ENCODE measurements around the gene ADPRHL1. TPM values are rescaled to one million over a fixed set of nuclear protein-coding genes. Genes with fewer than 3 reads are reported as not detected.

ADPRHL1 gene
- total and polyA plus RNA-seq, 2 donors (not counting 1 experiment from before 2014, with no cell fraction given): 0.59 to 1.5 TPM

GRCh38 chr13:113361406-113361805 is 91.9 kb downstream of the ADPRHL1 start:
- H3K27ac ChIP-seq (ENCODE audit: insufficient read depth, low read length): no peak overlapping the region
- H2AFZ ChIP-seq (ENCODE audit: low read length): no peak overlapping the region
- H3K36me3 ChIP-seq (ENCODE audit: control insufficient read depth, insufficient read depth, low read length): no peaks in the 10 kb centered on the region
- no peak overlapping the region for H3K9ac ChIP-seq (ENCODE audit: insufficient read depth, low read length)
- no peak overlapping the region for H3K4me2 ChIP-seq (ENCODE audit: extremely low read depth, insufficient read depth, low read length)
- no peak for DNase-seq (ENCODE audit: low read depth in 2 of 2)
- TF ChIP-seq EZH2 (IDR thresholded peaks at IDR 0.05; ENCODE audit: low read length, missing control alignments): no peak
- TF ChIP-seq CTCF (conservative IDR thresholded peaks at IDR 0.05 in 1 of 2, IDR thresholded peaks at IDR 0.05 in 1 of 2; ENCODE audit: low read depth in 1 of 2, low read length in 2 of 2): no peak
- H3K9me3 ChIP-seq (ENCODE audit: control insufficient read depth, insufficient read depth, low read depth, low read length): no peaks in the 10 kb centered on the region
- no peaks in the 10 kb centered on the region for H4K20me1 ChIP-seq (ENCODE audit: control insufficient read depth, extremely low read depth, insufficient read depth, low read length)
- no peaks in the 10 kb centered on the region for H3K79me2 ChIP-seq (ENCODE audit: control insufficient read depth, insufficient read depth, low read length)
- H3K27me3 ChIP-seq (ENCODE audit: control insufficient read depth, insufficient read depth, low read length): peaks cover 8% of the 10 kb centered on the region
- H3K4me1 ChIP-seq (ENCODE audit: control insufficient read depth, extremely low read depth, insufficient read depth, low read length): no peaks in the 10 kb centered on the region
- no peak overlapping the region for H3K4me3 ChIP-seq (replicated peaks in 1 of 4; ENCODE audit: control extremely low read depth in 1 of 4, insufficient read depth in 1 of 4, low read depth in 3 of 4, low read length in 4 of 4)

- Histone ChIP-seq H3K4me3 (replicated peaks in 1 of 4; ENCODE audit: control extremely low read depth in 1 of 4, insufficient read depth in 1 of 4, low read depth in 3 of 4, low read length in 4 of 4) (no peak overlapping the region), H4K20me1 (ENCODE audit: control insufficient read depth, extremely low read depth, insufficient read depth, low read length) (no peaks in the 10 kb centered on the region), H3K4me2 (ENCODE audit: extremely low read depth, insufficient read depth, low read length) (no peak overlapping the region), H3K27me3 (ENCODE audit: control insufficient read depth, insufficient read depth, low read length) (peaks cover 8% of the 10 kb centered on the region), H3K79me2 (ENCODE audit: control insufficient read depth, insufficient read depth, low read length) (no peaks in the 10 kb centered on the region), H3K4me1 (ENCODE audit: control insufficient read depth, extremely low read depth, insufficient read depth, low read length) (no peaks in the 10 kb centered on the region), H3K9me3 (ENCODE audit: control insufficient read depth, insufficient read depth, low read depth, low read length) (no peaks in the 10 kb centered on the region), H3K27ac (ENCODE audit: insufficient read depth, low read length) (no peak overlapping the region), H2AFZ (ENCODE audit: low read length) (no peak overlapping the region), H3K9ac (ENCODE audit: insufficient read depth, low read length) (no peak overlapping the region), H3K36me3 (ENCODE audit: control insufficient read depth, insufficient read depth, low read length) (no peaks in the 10 kb centered on the region)
- no peak for DNase-seq (ENCODE audit: low read depth in 2 of 2)
- TF ChIP-seq EZH2 (IDR thresholded peaks at IDR 0.05; ENCODE audit: low read length, missing control alignments) (no peak), CTCF (conservative IDR thresholded peaks at IDR 0.05 in 1 of 2, IDR thresholded peaks at IDR 0.05 in 1 of 2; ENCODE audit: low read depth in 1 of 2, low read length in 2 of 2) (no peak)
Measured at GRCh38 chr13:113360446-113360845, 92.8 kb downstream of the ADPRHL1 start.

GRCh38 chr13:113359571-113359970 is 93.7 kb downstream of the ADPRHL1 start:
- Histone ChIP-seq H3K27ac (ENCODE audit: insufficient read depth, low read length) (no peak overlapping the region), H3K9me3 (ENCODE audit: control insufficient read depth, insufficient read depth, low read depth, low read length) (no peaks in the 10 kb centered on the region), H3K9ac (ENCODE audit: insufficient read depth, low read length) (no peak overlapping the region), H4K20me1 (ENCODE audit: control insufficient read depth, extremely low read depth, insufficient read depth, low read length) (no peaks in the 10 kb centered on the region), H3K4me3 (replicated peaks in 1 of 4; ENCODE audit: control extremely low read depth in 1 of 4, insufficient read depth in 1 of 4, low read depth in 3 of 4, low read length in 4 of 4) (no peak overlapping the region), H3K27me3 (ENCODE audit: control insufficient read depth, insufficient read depth, low read length) (peaks cover 8% of the 10 kb centered on the region), H3K79me2 (ENCODE audit: control insufficient read depth, insufficient read depth, low read length) (no peaks in the 10 kb centered on the region), H3K4me2 (ENCODE audit: extremely low read depth, insufficient read depth, low read length) (no peak overlapping the region), H2AFZ (ENCODE audit: low read length) (no peak overlapping the region), H3K4me1 (ENCODE audit: control insufficient read depth, extremely low read depth, insufficient read depth, low read length) (no peaks in the 10 kb centered on the region), H3K36me3 (ENCODE audit: control insufficient read depth, insufficient read depth, low read length) (no peaks in the 10 kb centered on the region)
- TF ChIP-seq EZH2 (IDR thresholded peaks at IDR 0.05; ENCODE audit: low read length, missing control alignments) (no peak), CTCF (conservative IDR thresholded peaks at IDR 0.05 in 1 of 2, IDR thresholded peaks at IDR 0.05 in 1 of 2; ENCODE audit: low read depth in 1 of 2, low read length in 2 of 2) (no peak)
- DNase-seq (ENCODE audit: low read depth in 2 of 2): no peak

All from fibroblast of lung (primary cell).